ENCODE measurements around the gene PSTPIP2. TPM values are rescaled to one million over a fixed set of nuclear protein-coding genes. Genes with fewer than 3 reads are reported as not detected.

The PSTPIP2 gene
- total and polyA plus RNA-seq, 2 of the 4 experiments (the other 2 are of a cell fraction), result 10.4 to 12.4 TPM

DNA sequence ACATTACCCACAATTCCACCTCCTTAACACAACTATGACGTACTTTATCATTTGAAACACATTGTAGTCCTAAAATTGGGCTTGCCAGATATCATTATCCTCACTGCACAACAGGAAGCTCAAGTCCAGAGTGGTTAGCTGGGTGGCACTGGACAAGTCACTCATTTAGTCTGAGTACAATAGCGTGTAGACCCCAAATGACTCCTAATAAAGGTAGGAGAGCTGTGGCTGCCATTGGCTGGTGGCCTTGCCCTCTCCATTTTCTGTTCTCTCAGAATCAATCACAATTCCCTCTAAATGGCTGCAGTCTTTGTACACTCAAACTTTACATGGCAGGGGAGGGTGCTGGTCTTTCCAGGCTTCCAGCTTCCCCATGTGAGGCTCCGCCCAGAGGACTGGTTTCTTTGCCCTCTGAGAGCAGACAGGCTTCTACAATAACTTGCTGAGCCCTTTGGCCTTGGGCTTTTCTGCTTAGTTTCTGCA, 11.7 kb downstream of the PSTPIP2 start:
- CTCF ChIA-PET, result no interaction called here

More for the DNA sequence above, 11.7 kb downstream of the PSTPIP2 start:
- Histone ChIP-seq H2BK20ac (ENCODE audit: low read depth, low read length) (no peak overlapping the region), H3K79me1 (ENCODE audit: low read depth in 1 of 2, low read length in 2 of 2) (peaks cover 17 to 35% of the 10 kb centered on the region in 2 experiments), H3K4me3 (ENCODE audit: insufficient read depth, low read depth, low read length) (no peak overlapping the region), H3K9me1 (ENCODE audit: insufficient read depth, low read length) (peaks cover 8% of the 10 kb centered on the region), H3K18ac (ENCODE audit: low read depth, low read length) (no peak overlapping the region), H4K91ac (ENCODE audit: insufficient read depth, low read depth, low read length) (no peak overlapping the region), H3K36me3 (ENCODE audit: control insufficient read depth, insufficient read depth, low read length) (no peaks in the 10 kb centered on the region), H3K27me3 (ENCODE audit: control insufficient read depth, insufficient read depth, low read length) (no peaks in the 10 kb centered on the region), H3K27ac (ENCODE audit: insufficient read depth, low read length) (no peak overlapping the region), H3K4ac (ENCODE audit: low read depth, low read length) (no peak overlapping the region), H3K4me2 (ENCODE audit: low read depth, low read length) (no peak overlapping the region), H3K4me1 (ENCODE audit: control insufficient read depth, insufficient read depth, low read length) (peaks cover 3% of the 10 kb centered on the region; the same call in 1 of the 2 replicates), H3K56ac (ENCODE audit: extremely low read depth, insufficient read depth, low read length) (no peak overlapping the region), H2AK9ac (replicated peaks; ENCODE audit: low read depth, low read length, poor library complexity) (peak overlapping the region; percentile 65), H3K9ac (ENCODE audit: low read depth, low read length) (no peak overlapping the region), H2AK5ac (ENCODE audit: low read depth, low read length) (no peak overlapping the region), H2AFZ (replicated peaks; ENCODE audit: low read length, poor library complexity) (no peak overlapping the region), H3K14ac (replicated peaks; ENCODE audit: low read depth, low read length) (no peak overlapping the region), H4K5ac (ENCODE audit: low read depth, low read length) (no peak overlapping the region), H4K20me1 (ENCODE audit: insufficient read depth, low read length) (peaks cover 7% of the 10 kb centered on the region), H3K9me3 (ENCODE audit: control insufficient read depth, insufficient read depth, low read length) (no peaks in the 10 kb centered on the region), H2BK15ac (ENCODE audit: low read depth, low read length) (no peak overlapping the region), H4K8ac (ENCODE audit: low read depth in 2 of 2, low read length in 2 of 2) (no peak overlapping the region), H3K23ac (ENCODE audit: low read depth, low read length) (no peak overlapping the region), H2BK5ac (ENCODE audit: low read depth, low read length, poor library complexity, severe bottlenecking) (no peak overlapping the region), H2BK120ac (ENCODE audit: low read depth, low read length) (no peak overlapping the region)
- DNase-seq, result no peak
- in situ Hi-C loops (cut with MboI; ENCODE audit: low sequenced_read_pairs) (no loop called here), intact Hi-C loops (cut with micrococcal nuclease) (no loop called here), dilution Hi-C loops (cut with HindIII; ENCODE audit: low sequenced_read_pairs, unreplicated experiment) (no loop called here)
- 80% methylated on average over 1 of the region's 3 CpGs; no CpG with 5 or more reads in 1 of the 2 experiments for WGBS, 2 experiments (ENCODE audit: extremely low coverage in 2 of 2, insufficient read length in 1 of 2)
- TF ChIP-seq CHD1 (IDR thresholded peaks at IDR 0.05; ENCODE audit: low read depth, low read length) (no peak), MAFK (IDR thresholded peaks at IDR 0.05; ENCODE audit: low read depth, low read length) (no peak), BHLHE40 (IDR thresholded peaks at IDR 0.05; ENCODE audit: low read depth, low read length) (no peak), RAD21 (IDR thresholded peaks at IDR 0.05; ENCODE audit: low read length) (no peak), FOS (IDR thresholded peaks at IDR 0.05; ENCODE audit: low read depth, low read length) (no peak), POLR2A (IDR thresholded peaks at IDR 0.05; ENCODE audit: low read depth, low read length) (no peak), RFX5 (IDR thresholded peaks at IDR 0.05; ENCODE audit: low read depth, low read length) (no peak), MAZ (IDR thresholded peaks at IDR 0.05; ENCODE audit: borderline replicate concordance, low read depth, low read length) (no peak), SMC3 (IDR thresholded peaks at IDR 0.05; ENCODE audit: low read depth, low read length) (no peak)
- TF ChIP-seq, protein P1, sequence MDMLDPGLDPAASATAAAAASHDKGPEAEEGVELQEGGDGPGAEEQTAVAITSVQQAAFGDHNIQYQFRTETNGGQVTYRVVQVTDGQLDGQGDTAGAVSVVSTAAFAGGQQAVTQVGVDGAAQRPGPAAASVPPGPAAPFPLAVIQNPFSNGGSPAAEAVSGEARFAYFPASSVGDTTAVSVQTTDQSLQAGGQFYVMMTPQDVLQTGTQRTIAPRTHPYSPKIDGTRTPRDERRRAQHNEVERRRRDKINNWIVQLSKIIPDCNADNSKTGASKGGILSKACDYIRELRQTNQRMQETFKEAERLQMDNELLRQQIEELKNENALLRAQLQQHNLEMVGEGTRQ (IDR thresholded peaks at IDR 0.05; ENCODE audit: low read depth, low read length), result no peak
- TF ChIP-seq, protein P2, sequence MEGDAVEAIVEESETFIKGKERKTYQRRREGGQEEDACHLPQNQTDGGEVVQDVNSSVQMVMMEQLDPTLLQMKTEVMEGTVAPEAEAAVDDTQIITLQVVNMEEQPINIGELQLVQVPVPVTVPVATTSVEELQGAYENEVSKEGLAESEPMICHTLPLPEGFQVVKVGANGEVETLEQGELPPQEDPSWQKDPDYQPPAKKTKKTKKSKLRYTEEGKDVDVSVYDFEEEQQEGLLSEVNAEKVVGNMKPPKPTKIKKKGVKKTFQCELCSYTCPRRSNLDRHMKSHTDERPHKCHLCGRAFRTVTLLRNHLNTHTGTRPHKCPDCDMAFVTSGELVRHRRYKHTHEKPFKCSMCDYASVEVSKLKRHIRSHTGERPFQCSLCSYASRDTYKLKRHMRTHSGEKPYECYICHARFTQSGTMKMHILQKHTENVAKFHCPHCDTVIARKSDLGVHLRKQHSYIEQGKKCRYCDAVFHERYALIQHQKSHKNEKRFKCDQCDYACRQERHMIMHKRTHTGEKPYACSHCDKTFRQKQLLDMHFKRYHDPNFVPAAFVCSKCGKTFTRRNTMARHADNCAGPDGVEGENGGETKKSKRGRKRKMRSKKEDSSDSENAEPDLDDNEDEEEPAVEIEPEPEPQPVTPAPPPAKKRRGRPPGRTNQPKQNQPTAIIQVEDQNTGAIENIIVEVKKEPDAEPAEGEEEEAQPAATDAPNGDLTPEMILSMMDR (conservative IDR thresholded peaks at IDR 0.05; ENCODE audit: low read depth, low read length), result no peak
- POLR2A ChIA-PET (ENCODE audit: unreplicated experiment), result no interaction called here
- no peak for ATAC-seq (ENCODE audit: low read depth)
- no TSS peak for BruUV-seq (replicated peaks)

Data from IMR-90 (cell line).